Bronchial epithelial cell (primary cell): Measurements from ENCODE around the gene TMEM14B. TPM values are rescaled to one million over a fixed set of nuclear protein-coding genes. Genes with fewer than 3 reads are reported as not detected.
A peak's percentile ranks its signal among the peaks of the same experiment; 100 is the strongest.

ENCODE experiments used
- DNase-seq: peaks from one replicate; pipeline ENCODE4 v3.0.0-alpha.2; 2010; ENCODE audit warnings: low read depth
- FAIRE-seq: peaks from 2 replicates; lab custom pipeline; 2011; peaks lifted over from hg19 to GRCh38; lab: Jason Lieb, UNC
- H3K27me3 ChIP-seq: 2 replicates; pipeline ENCODE4 v1.5.1; 2011; ENCODE audit warnings: low read length; ENCODE audit not compliant: control insufficient read depth, insufficient read depth
- H3K36me3 ChIP-seq: 2 replicates; pipeline ENCODE4 v1.5.1; 2011; ENCODE audit warnings: low read length; ENCODE audit not compliant: control insufficient read depth, insufficient read depth
- H3K4me3 ChIP-seq: 2 replicates; pipeline ENCODE4 v1.5.1; 2011; ENCODE audit warnings: mild to moderate bottlenecking, low read depth, low read length, control low read depth
- CTCF ChIP-seq: IDR thresholded peaks from 2 replicates; pipeline ENCODE4 v1.5.1; 2011; ENCODE audit warnings: mild to moderate bottlenecking, moderate library complexity, low read length, control low read depth, inconsistent platforms; ENCODE audit not compliant: insufficient read depth, severe bottlenecking
- total RNA-seq: library from RNA; depleted of rRNA; stranded (reverse); fragments of >200 nt; gene quantifications from 2 replicates; pipeline ENCODE4 v1.2.1, GENCODE V29; 2014

The TMEM14B gene
- total RNA-seq, 1 donor from 2014 or later, result 55.8 TPM

DNA sequence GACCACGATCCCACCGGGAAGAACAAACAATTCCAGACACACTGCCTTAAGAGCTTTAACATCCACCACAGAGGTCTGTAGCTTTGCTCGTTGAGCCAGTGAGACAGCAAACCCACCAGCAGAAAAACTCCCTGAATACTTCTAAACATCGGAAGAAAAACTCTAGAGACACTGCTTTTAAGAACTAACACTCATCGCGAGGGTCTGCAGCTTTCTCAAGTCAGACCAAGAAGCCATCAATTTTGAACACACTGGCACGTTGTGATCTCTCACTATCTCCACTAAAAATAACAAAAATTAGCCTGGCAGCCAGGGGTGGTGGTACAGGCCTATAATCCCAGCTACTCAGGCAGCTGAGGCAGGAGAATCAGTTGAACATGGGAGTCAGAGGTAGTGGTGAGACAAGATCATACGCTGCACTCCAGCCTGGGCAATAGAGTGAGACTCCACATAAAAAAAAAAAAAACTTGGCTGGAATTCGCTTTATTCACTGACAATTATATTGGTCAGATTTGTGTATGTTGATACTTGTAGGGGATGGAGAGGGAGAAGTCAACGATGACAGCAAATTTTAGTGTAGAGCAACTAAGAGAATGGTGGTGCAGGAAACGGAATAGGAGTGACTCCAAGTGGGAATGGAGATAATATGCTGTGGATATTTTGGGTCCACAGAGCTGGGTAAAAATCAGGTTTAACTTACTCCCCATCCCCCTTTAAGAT, 25.6 kb upstream of the TMEM14B start:
- peaks cover 13% of the 10 kb centered on the region for H3K36me3 ChIP-seq

GRCh38 chr6:10722570-10722819, 25.1 kb upstream of the TMEM14B start:
- FAIRE-seq (no peak), DNase-seq (no peak)

More for the DNA sequence above, 25.6 kb upstream of the TMEM14B start:
- no peak for DNase-seq
- no peak for TF ChIP-seq CTCF
- H3K27me3 ChIP-seq, result no peaks in the 10 kb centered on the region
- FAIRE-seq, result no peak
- peak overlapping the region; percentile 71 for H3K4me3 ChIP-seq

DNA sequence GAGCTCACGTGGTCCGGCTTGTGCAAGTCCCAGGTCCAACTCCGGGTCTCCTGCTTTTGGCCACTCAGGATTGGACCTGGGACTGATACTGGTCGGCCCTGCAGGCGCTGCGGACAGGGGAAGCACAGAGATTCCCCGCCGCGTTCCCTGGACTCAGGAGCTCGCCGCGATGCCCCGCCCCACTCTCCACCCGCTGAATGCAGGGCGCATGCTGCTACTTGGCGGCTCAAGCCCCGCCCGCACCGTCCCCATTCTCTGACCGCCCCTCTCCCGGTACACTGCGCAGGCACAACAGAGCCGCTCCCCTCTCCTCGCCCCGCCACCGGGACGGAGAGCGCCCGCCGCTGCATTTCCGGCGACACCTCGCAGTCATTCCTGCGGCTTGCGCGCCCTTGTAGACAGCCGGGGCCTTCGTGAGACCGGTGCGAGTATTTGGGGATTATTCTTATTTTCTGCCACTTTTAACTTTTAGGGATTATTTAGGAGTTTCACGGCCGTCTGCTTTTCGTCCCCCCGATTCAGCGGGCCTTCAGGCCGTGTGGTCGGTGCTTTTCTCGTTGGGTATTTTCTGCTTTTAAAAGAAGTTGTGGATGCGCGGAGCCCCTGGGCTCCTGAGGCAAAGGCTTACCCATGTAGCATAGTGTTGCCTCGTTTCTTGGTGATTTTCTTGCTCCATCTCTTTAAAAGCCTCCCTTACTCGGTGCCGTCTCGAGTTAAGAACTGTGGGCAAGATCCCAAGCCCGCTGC, 24.6 kb upstream of the TMEM14B start, which contains the start of gene TMEM14C:
Gene TMEM14C (plus strand): TSS at position 251 of the 747 bp plus-strand sequence. CDS start 1,544 bp downstream, outside the sequence.
- no peaks in the 10 kb centered on the region for H3K27me3 ChIP-seq
- peak within 1 kb of the TSS; percentile 71 for H3K4me3 ChIP-seq
- H3K36me3 ChIP-seq, result peaks cover 16% of the 10 kb centered on the region
- FAIRE-seq, result no peak
- DNase-seq, result peak; percentile 93
- TF ChIP-seq CTCF, result no peak

More at GRCh38 chr6:10722570-10722819, 25.1 kb upstream of the TMEM14B start:
- Histone ChIP-seq H3K4me3 (peak overlapping the region; percentile 71), H3K27me3 (no peaks in the 10 kb centered on the region), H3K36me3 (peaks cover 13% of the 10 kb centered on the region)
- TF ChIP-seq CTCF, result no peak

DNA sequence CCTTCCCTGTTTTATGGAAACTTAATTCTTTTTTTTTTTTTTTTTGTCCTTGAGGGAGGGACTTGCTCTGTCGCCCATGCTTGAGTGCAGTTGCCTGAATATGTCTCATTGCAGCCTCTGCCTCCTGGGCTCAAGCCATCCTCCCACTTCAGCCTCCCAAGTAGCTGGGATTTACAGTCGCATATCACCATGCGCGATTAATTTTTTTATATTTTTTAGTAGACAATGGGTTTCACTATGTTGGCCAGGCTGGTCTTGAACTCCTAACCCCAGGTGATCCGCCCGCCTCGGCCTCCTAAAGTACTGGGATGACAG, 24.1 kb upstream of the TMEM14B start:
- FAIRE-seq (no peak), DNase-seq (no peak)
- peaks cover 17% of the 10 kb centered on the region for H3K36me3 ChIP-seq
- H3K4me3 ChIP-seq, result peak overlapping the region; percentile 71
- H3K27me3 ChIP-seq, result no peaks in the 10 kb centered on the region
- no peak for TF ChIP-seq CTCF

DNA sequence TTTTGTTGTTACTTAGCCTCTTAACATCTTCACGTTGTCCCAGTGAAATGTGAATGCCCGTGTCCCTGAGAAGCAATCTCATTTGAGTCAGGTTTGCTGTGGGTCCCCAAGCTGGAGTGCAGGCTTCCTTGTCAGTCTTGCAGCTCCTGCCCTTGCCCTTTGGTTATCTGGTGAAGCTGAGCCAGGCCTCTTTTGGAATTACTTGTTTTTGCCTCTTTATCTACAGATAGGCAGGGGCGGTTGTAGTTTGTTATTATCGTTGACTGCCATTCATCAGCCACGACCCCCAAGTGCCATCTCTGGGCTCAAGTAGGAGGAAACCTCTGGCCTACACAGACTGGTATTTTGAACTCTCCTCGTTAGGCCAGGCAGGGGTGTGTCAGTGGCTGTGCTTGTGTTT, 22.6 kb upstream of the TMEM14B start:
- FAIRE-seq (no peak), DNase-seq (no peak)
- TF ChIP-seq CTCF, result no peak
- Histone ChIP-seq H3K4me3 (no peak overlapping the region), H3K36me3 (peaks cover 17% of the 10 kb centered on the region), H3K27me3 (no peaks in the 10 kb centered on the region)
